Common myeloid progenitor, CD34-positive (primary cell): ENCODE measurements around the gene TMEM117.

Experiments used
- CTCF ChIA-PET: fragments of 350-600 bp; sonication (Branson Sonifier 250); formaldehyde crosslinking; loops from one replicate; lab custom pipeline; 2021; ENCODE audit warnings: antibody characterized with exemption; lab: Charles Lee
- POLR2A ChIA-PET: fragments of 350-600 bp; sonication (Branson Sonifier 250); formaldehyde crosslinking; loops from one replicate; lab custom pipeline; 2021; ENCODE audit warnings: antibody characterized with exemption; lab: Charles Lee
- DNase-seq, 3 donors: peaks; one replicate each; pipeline versions ENCODE4 v3.0.0 to v3.0.0-alpha.2; 2013
- H3K27ac ChIP-seq, 2 experiments: 1 replicate in 1 of 2; 2 replicates in 1 of 2; pipeline ENCODE4 v1.7.0; 2013; ENCODE audit warnings: inconsistent platforms in 2 of 2, low read length in 2 of 2, mild to moderate bottlenecking in 2 of 2, low read depth in 1 of 2, moderate library complexity in 1 of 2; ENCODE audit not compliant: severe bottlenecking in 2 of 2, insufficient read depth in 1 of 2, poor library complexity in 1 of 2
- H3K27me3 ChIP-seq, 5 experiments: replicated peaks in 2 of 5; 1 replicate in 3 of 5; 2 replicates in 2 of 5; pipeline versions ENCODE4 v1.6.1 to v1.7.0; 2013; ENCODE audit warnings: low read length in 4 of 5, mild to moderate bottlenecking in 2 of 5, moderate library complexity in 2 of 5, inconsistent platforms in 1 of 5; ENCODE audit not compliant: insufficient read depth in 5 of 5, control insufficient read depth in 4 of 5
- H3K36me3 ChIP-seq, 4 experiments: 1 replicate in 2 of 4; 2 replicates in 2 of 4; pipeline versions ENCODE4 v1.6.1 to v1.7.0; 2013; ENCODE audit warnings: low read length in 3 of 4, control low read depth in 1 of 4, mild to moderate bottlenecking in 1 of 4; ENCODE audit not compliant: control insufficient read depth in 4 of 4, insufficient read depth in 4 of 4
- H3K4me1 ChIP-seq, 4 experiments: 1 replicate in 3 of 4; 2 replicates in 1 of 4; pipeline versions ENCODE4 v1.6.1 to v1.7.1; 2013; ENCODE audit warnings: low read length in 3 of 4, mild to moderate bottlenecking in 3 of 4, control low read depth in 1 of 4, inconsistent platforms in 1 of 4, moderate library complexity in 1 of 4; ENCODE audit not compliant: control insufficient read depth in 4 of 4, insufficient read depth in 4 of 4; ENCODE audit errors: control extremely low read depth in 1 of 4
- H3K4me3 ChIP-seq, 7 experiments: 1 replicate in 4 of 7; 2 replicates in 3 of 7; pipeline versions ENCODE4 v1.5.1 to v1.7.0; 2013; ENCODE audit warnings: mild to moderate bottlenecking in 7 of 7, low read length in 6 of 7, moderate library complexity in 6 of 7, inconsistent platforms in 2 of 7, low read depth in 2 of 7, control low read depth in 1 of 7; ENCODE audit not compliant: insufficient read depth in 4 of 7, control insufficient read depth in 1 of 7; ENCODE audit errors: extremely low read depth in 1 of 7
- H3K9me3 ChIP-seq, 5 experiments: 1 replicate in 4 of 5; 2 replicates in 1 of 5; pipeline versions ENCODE4 v1.6.1 to v1.7.1; 2013; ENCODE audit warnings: low read length in 4 of 5, mild to moderate bottlenecking in 2 of 5, inconsistent platforms in 1 of 5, low read depth in 1 of 5, moderate library complexity in 1 of 5; ENCODE audit not compliant: control insufficient read depth in 4 of 5, insufficient read depth in 2 of 5; ENCODE audit errors: control extremely low read depth in 1 of 5
- whole genome bisulfite sequencing: methylation state at CpG from one replicate; pipeline ENCODE4 v1.1.5; 2013; ENCODE audit not compliant: insufficient coverage; 5-methylcytosine and 5-hydroxymethylcytosine counted together

The TMEM117 gene

GRCh38 chr12:44379831-44380230 is 544.0 kb downstream of the TMEM117 start:
- Histone ChIP-seq H3K27ac (no peak overlapping the region), H3K36me3 (no peaks in the 10 kb centered on the region), H3K9me3 (no peaks in the 10 kb centered on the region), H3K27me3 (no peaks in the 10 kb centered on the region), H3K4me1 (no peaks in the 10 kb centered on the region), H3K4me3 (no peak overlapping the region)
- no peak for DNase-seq
- ChIA-PET POLR2A (no interaction called here), CTCF (no interaction called here)
- WGBS = 88% methylated on average over 2 of the region's 3 CpGs

GRCh38 chr12:44380861-44381260 is 545.0 kb downstream of the TMEM117 start:
- no peaks in the 10 kb centered on the region for H3K4me1 ChIP-seq
- DNase-seq = no peak
- H3K36me3 ChIP-seq = no peaks in the 10 kb centered on the region
- H3K27me3 ChIP-seq = no peaks in the 10 kb centered on the region
- POLR2A ChIA-PET = no interaction called here
- H3K4me3 ChIP-seq = no peak overlapping the region
- CTCF ChIA-PET = no interaction called here
- no peak overlapping the region for H3K27ac ChIP-seq
- no peaks in the 10 kb centered on the region for H3K9me3 ChIP-seq

- Histone ChIP-seq H3K36me3 (no peaks in the 10 kb centered on the region), H3K27ac (no peak overlapping the region), H3K27me3 (no peaks in the 10 kb centered on the region), H3K9me3 (no peaks in the 10 kb centered on the region), H3K4me3 (no peak overlapping the region), H3K4me1 (no peaks in the 10 kb centered on the region)
- WGBS = 94% methylated on average over 4 of the region's 6 CpGs
- CTCF ChIA-PET = no interaction called here
- no peak for DNase-seq
- POLR2A ChIA-PET = no interaction called here
Measured at GRCh38 chr12:44381341-44381740, 545.5 kb downstream of the TMEM117 start.

- no peaks in the 10 kb centered on the region for H3K36me3 ChIP-seq
- H3K27me3 ChIP-seq = no peaks in the 10 kb centered on the region
- no peaks in the 10 kb centered on the region for H3K9me3 ChIP-seq
- H3K4me1 ChIP-seq = no peaks in the 10 kb centered on the region
- no peak for DNase-seq
- POLR2A ChIA-PET = no interaction called here
- H3K4me3 ChIP-seq = no peak overlapping the region
- no peak overlapping the region for H3K27ac ChIP-seq
- no CpG with 5 or more reads among the region's 3 CpGs for WGBS
- CTCF ChIA-PET = no interaction called here
Measured at GRCh38 chr12:44384136-44384535, 548.3 kb downstream of the TMEM117 start.

- no peaks in the 10 kb centered on the region for H3K36me3 ChIP-seq
Measured at GRCh38 chr12:44385964-44386363, 550.1 kb downstream of the TMEM117 start.

GRCh38 chr12:44387581-44387980 is 551.7 kb downstream of the TMEM117 start:
- H3K4me1 ChIP-seq = no peaks in the 10 kb centered on the region
- no peak overlapping the region for H3K27ac ChIP-seq
- DNase-seq = no peak
- H3K36me3 ChIP-seq = no peaks in the 10 kb centered on the region
- no peaks in the 10 kb centered on the region for H3K9me3 ChIP-seq
- H3K27me3 ChIP-seq = no peaks in the 10 kb centered on the region
- POLR2A ChIA-PET = no interaction called here
- CTCF ChIA-PET = no interaction called here
- H3K4me3 ChIP-seq = no peak overlapping the region

More at GRCh38 chr12:44385964-44386363, 550.1 kb downstream of the TMEM117 start:
- no peak overlapping the region for H3K27ac ChIP-seq
- no peaks in the 10 kb centered on the region for H3K9me3 ChIP-seq
- no peak for DNase-seq
- 96% methylated on average over 2 of the region's 4 CpGs for WGBS
- ChIA-PET CTCF (no interaction called here), POLR2A (no interaction called here)
- H3K4me3 ChIP-seq = no peak overlapping the region
- no peaks in the 10 kb centered on the region for H3K27me3 ChIP-seq
- no peaks in the 10 kb centered on the region for H3K4me1 ChIP-seq

GRCh38 chr12:44389038-44389437 is 553.2 kb downstream of the TMEM117 start:
- CTCF ChIA-PET = no interaction called here
- Histone ChIP-seq H3K4me3 (no peak overlapping the region), H3K9me3 (no peaks in the 10 kb centered on the region), H3K27me3 (no peaks in the 10 kb centered on the region), H3K36me3 (no peaks in the 10 kb centered on the region), H3K4me1 (no peaks in the 10 kb centered on the region), H3K27ac (no peak overlapping the region)
- POLR2A ChIA-PET = no interaction called here
- WGBS = no CpG with 5 or more reads among the region's 2 CpGs
- DNase-seq = no peak
